A673 (cell line): Measurements from ENCODE around the gene MVP. TPM values are rescaled to one million over a fixed set of nuclear protein-coding genes. Genes with fewer than 3 reads are reported as not detected.
A peak's percentile ranks its signal among the peaks of the same experiment; 100 is the strongest.

Experiments
- BruUV-seq: library from RNA; stranded (reverse); fragments of 400-500 nt; replicated peaks from 2 replicates; lab custom pipeline; 2021; lab: Mats Ljungman, UMichigan
- CTCF ChIA-PET: fragments of 300-600 bp; sonication (Branson Sonifier 250); formaldehyde crosslinking; loops from one replicate; lab custom pipeline; 2022; ENCODE audit warnings: antibody characterized with exemption; lab: Charles Lee
- POLR2A ChIA-PET: fragments of 300-600 bp; sonication (Branson Sonifier 250); formaldehyde crosslinking; loops from one replicate; lab custom pipeline; 2022; ENCODE audit warnings: antibody characterized with exemption; ENCODE audit not compliant: low non-redundant PET; lab: Charles Lee
- DNase-seq: peaks from one replicate; pipeline ENCODE4 v3.0.0-alpha.2; 2015; ENCODE audit warnings: low spot score
- H3K27ac ChIP-seq: fragments of 200-600 bp; sonication (generic); 2 replicates; pipeline ENCODE4 v1.5.1; 2016; ENCODE audit warnings: mixed run types, low read depth, mild to moderate bottlenecking, mixed read lengths, antibody characterized with exemption, low read length; ENCODE audit not compliant: poor library complexity, severe bottlenecking
- H3K27me3 ChIP-seq: fragments of 200-600 bp; sonication (generic); replicated peaks from 2 replicates; pipeline ENCODE4 v1.6.1; 2017; ENCODE audit warnings: mixed run types, low read depth, mild to moderate bottlenecking, mixed read lengths, antibody characterized with exemption, low read length; ENCODE audit not compliant: insufficient read depth, poor library complexity
- H3K36me3 ChIP-seq: fragments of 200-600 bp; sonication (generic); 2 replicates; pipeline ENCODE4 v1.6.1; 2016; ENCODE audit warnings: mixed run types, mild to moderate bottlenecking, mixed read lengths, antibody characterized with exemption, low read length; ENCODE audit not compliant: insufficient read depth, poor library complexity, severe bottlenecking
- H3K4me1 ChIP-seq: fragments of 200-600 bp; sonication (generic); 2 replicates; pipeline ENCODE4 v1.6.1; 2017; ENCODE audit warnings: mixed run types, mild to moderate bottlenecking, mixed read lengths, antibody characterized with exemption, low read length; ENCODE audit not compliant: insufficient read depth, poor library complexity, severe bottlenecking
- H3K4me3 ChIP-seq: fragments of 200-600 bp; sonication (generic); 2 replicates; pipeline ENCODE4 v1.5.1; 2016; ENCODE audit warnings: low read depth, mixed run types, mild to moderate bottlenecking, mixed read lengths, low read length; ENCODE audit not compliant: poor library complexity, severe bottlenecking
- H3K9me3 ChIP-seq: fragments of 200-600 bp; sonication (generic); 2 replicates; pipeline ENCODE4 v1.6.1; 2016; ENCODE audit warnings: mixed run types, low read depth, mild to moderate bottlenecking, mixed read lengths, antibody characterized with exemption, low read length; ENCODE audit not compliant: poor library complexity, severe bottlenecking
- CTCF ChIP-seq: fragments of 300-800, 200-600 bp; sonication (generic); conservative IDR thresholded peaks from 2 replicates; pipeline ENCODE4 v1.5.1; 2017; ENCODE audit warnings: low read depth, mild to moderate bottlenecking, antibody characterized with exemption, low read length, moderate library complexity, mixed read lengths
- EZH2 ChIP-seq: fragments of 200-600 bp; sonication (generic); IDR thresholded peaks from 2 replicates; pipeline ENCODE4 v1.6.1; 2017; ENCODE audit warnings: borderline replicate concordance, low read depth, mild to moderate bottlenecking, mixed read lengths, antibody characterized with exemption, low read length; ENCODE audit not compliant: poor library complexity, severe bottlenecking
- intact Hi-C: fragments of 100-400 bp; cut with micrococcal nuclease; formaldehyde crosslinking; loops from one replicate; pipeline ENCODE4 v1.10.0; 2022; ENCODE audit not compliant: unreplicated experiment
- total RNA-seq: library from RNA; stranded (reverse); gene quantifications from 2 replicates; pipeline ENCODE4 v1.2.3, GENCODE V29; 2021

The MVP gene
- total RNA-seq, 1 experiment from 2014 or later = 5.6 TPM

- Histone ChIP-seq H3K4me1 (peaks cover 47% of the 10 kb centered on the region), H3K36me3 (peaks cover 24% of the 10 kb centered on the region), H3K4me3 (peak overlapping the region; percentile 58), H3K27ac (peak overlapping the region; percentile 95), H3K27me3 (no peaks in the 10 kb centered on the region), H3K9me3 (no peaks in the 10 kb centered on the region)
- DNase-seq = peak; percentile 74
- TF ChIP-seq CTCF = no peak
- TF ChIP-seq EZH2 = no peak
- no TSS peak for BruUV-seq
- ChIA-PET CTCF (interaction anchor here (0.7 kb wide), 1 partner anchor 81 kb away, joined by 4 read pairs; no protein-coding TSS in a partner anchor), POLR2A (no interaction called here)
- intact Hi-C loops = loop anchor here (2.0 to 10.0 kb wide), 2 partner anchors 55 to 211 kb away; partner anchors contain the start of gene CDIPT
These were observed 10.2 kb upstream of the MVP start for GRCh38 chr16:29809850-29810698.

GRCh38 chr16:29810699-29811169 lies 9.5 kb upstream of the MVP start:
- POLR2A ChIA-PET = no interaction called here
- Histone ChIP-seq H3K9me3 (no peaks in the 10 kb centered on the region), H3K36me3 (peaks cover 24% of the 10 kb centered on the region), H3K27me3 (no peaks in the 10 kb centered on the region), H3K4me1 (peaks cover 51% of the 10 kb centered on the region), H3K27ac (peak overlapping the region; percentile 95), H3K4me3 (peak overlapping the region; percentile 58)
- no peak for DNase-seq
- TF ChIP-seq CTCF (no peak), EZH2 (no peak)
- intact Hi-C loops = loop anchor here (10.0 kb wide), 1 partner anchor 54 kb away; the partner anchor contains the start of gene CDIPT
- TSS peak; percentile 87 for BruUV-seq
- CTCF ChIA-PET = interaction anchor here (0.7 kb wide), 1 partner anchor 82 kb away, joined by 4 read pairs; no protein-coding TSS in a partner anchor

- Histone ChIP-seq H3K4me1 (peaks cover 51% of the 10 kb centered on the region), H3K27me3 (no peaks in the 10 kb centered on the region), H3K9me3 (no peaks in the 10 kb centered on the region), H3K36me3 (peaks cover 24% of the 10 kb centered on the region), H3K4me3 (peak overlapping the region; percentile 58), H3K27ac (peak overlapping the region; percentile 95)
- intact Hi-C loops = loop anchor here (10.0 kb wide), 1 partner anchor 53 kb away; the partner anchor contains the start of gene CDIPT
- POLR2A ChIA-PET = no interaction called here
- no TSS peak for BruUV-seq
- peak; percentile 94 for DNase-seq
- TF ChIP-seq EZH2 (no peak), CTCF (no peak)
- CTCF ChIA-PET = interaction anchor here (0.7 to 0.8 kb wide), 2 partner anchors 37 to 82 kb away, joined by 4 to 6 read pairs; no protein-coding TSS in a partner anchor
These were observed 8.9 kb upstream of the MVP start for GRCh38 chr16:29811170-29811895.
